Measurements from ENCODE around the gene SV2B.

DNA sequence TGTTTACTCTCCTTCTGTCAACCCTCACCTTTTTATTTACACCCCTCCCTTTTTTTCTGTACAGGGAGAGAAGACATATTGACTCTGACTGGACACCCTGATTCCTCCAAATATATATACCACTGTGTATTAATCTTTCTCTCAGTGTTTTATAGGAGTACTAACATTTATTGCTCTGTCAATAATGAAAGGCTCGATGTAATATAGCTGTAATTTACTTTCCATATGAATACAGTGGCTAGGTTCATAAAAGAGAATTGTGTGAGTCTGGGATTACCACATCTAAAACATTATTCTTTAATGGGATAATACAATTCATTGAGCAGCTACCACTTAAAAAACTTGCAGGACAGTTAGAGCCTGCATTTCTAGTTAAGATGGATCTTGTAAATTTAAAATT lies 194.3 kb downstream of the SV2B start:
- TF ChIP-seq, protein P1, sequence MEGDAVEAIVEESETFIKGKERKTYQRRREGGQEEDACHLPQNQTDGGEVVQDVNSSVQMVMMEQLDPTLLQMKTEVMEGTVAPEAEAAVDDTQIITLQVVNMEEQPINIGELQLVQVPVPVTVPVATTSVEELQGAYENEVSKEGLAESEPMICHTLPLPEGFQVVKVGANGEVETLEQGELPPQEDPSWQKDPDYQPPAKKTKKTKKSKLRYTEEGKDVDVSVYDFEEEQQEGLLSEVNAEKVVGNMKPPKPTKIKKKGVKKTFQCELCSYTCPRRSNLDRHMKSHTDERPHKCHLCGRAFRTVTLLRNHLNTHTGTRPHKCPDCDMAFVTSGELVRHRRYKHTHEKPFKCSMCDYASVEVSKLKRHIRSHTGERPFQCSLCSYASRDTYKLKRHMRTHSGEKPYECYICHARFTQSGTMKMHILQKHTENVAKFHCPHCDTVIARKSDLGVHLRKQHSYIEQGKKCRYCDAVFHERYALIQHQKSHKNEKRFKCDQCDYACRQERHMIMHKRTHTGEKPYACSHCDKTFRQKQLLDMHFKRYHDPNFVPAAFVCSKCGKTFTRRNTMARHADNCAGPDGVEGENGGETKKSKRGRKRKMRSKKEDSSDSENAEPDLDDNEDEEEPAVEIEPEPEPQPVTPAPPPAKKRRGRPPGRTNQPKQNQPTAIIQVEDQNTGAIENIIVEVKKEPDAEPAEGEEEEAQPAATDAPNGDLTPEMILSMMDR (IDR thresholded peaks at IDR 0.05; ENCODE audit: poor library complexity): no peak
- no peak for TF ChIP-seq EZH2 (IDR thresholded peaks at IDR 0.05; ENCODE audit: borderline replicate concordance)
